Adrenal gland (tissue), 5 donors: ENCODE measurements around the gene ATXN2L.

Experiments used
- CTCF ChIP-seq, 6 experiments: fragments of 450-650 bp in 4 of 6; fragments of 200-600 bp in 2 of 6; sonication (generic) in 1 of 6; IDR thresholded peaks; 1 replicate in 5 of 6; 2 replicates in 1 of 6; pipeline versions ENCODE4 v1.5.1 to v1.8.0; 2016 to 2021; ENCODE audit warnings: antibody characterized with exemption in 6 of 6, mild to moderate bottlenecking in 2 of 6, moderate library complexity in 1 of 6
- POLR2A ChIP-seq, 2 donors: fragments of 450-650 bp; IDR thresholded peaks; one replicate each; pipeline ENCODE4 v1.6.1; 2017; ENCODE audit warnings: antibody characterized with exemption in 2 of 2, mild to moderate bottlenecking in 2 of 2, moderate library complexity in 1 of 2
- donor health status: DM: no; HTN: no; CAD: no.

- no peak for TF ChIP-seq CTCF (IDR thresholded peaks at IDR 0.05)
- no peak for TF ChIP-seq POLR2A (IDR thresholded peaks at IDR 0.05)
Observed at GRCh38 chr16:28880589-28880915, 57.8 kb downstream of the ATXN2L start.
